GM12878 (cell line): ENCODE data around the gene BCL2L12. TPM values are rescaled to one million over a fixed set of nuclear protein-coding genes. Genes with fewer than 3 reads are reported as not detected.

Experiments
- BCLAF1 ChIP-seq: fragments of 450-650 bp; IDR thresholded peaks from 2 replicates; pipeline ENCODE4 v1.6.1; 2017; ENCODE audit warnings: antibody characterized with exemption, mild to moderate bottlenecking, moderate library complexity
- BRCA1 ChIP-seq: IDR thresholded peaks from 2 replicates; pipeline ENCODE4 v1.6.1; 2011; ENCODE audit warnings: low read depth, low read length, improper control_type of control experiment
- EED ChIP-seq: sonication (generic); IDR thresholded peaks from 2 replicates; pipeline ENCODE4 v1.6.1; 2016; ENCODE audit warnings: antibody characterized with exemption, low read depth
- GATAD2B ChIP-seq: fragments of 450-650 bp; conservative IDR thresholded peaks from 2 replicates; pipeline ENCODE4 v1.6.1; 2017; ENCODE audit warnings: low read depth, mild to moderate bottlenecking, moderate library complexity
- IKZF2 ChIP-seq, 2 experiments: fragments of 450-650 bp; IDR thresholded peaks; 2 replicates each; pipeline ENCODE4 v1.6.1; 2017; ENCODE audit warnings: mild to moderate bottlenecking in 2 of 2, moderate library complexity in 2 of 2
- KAT2A ChIP-seq: conservative IDR thresholded peaks from 2 replicates; pipeline ENCODE4 v1.6.1; 2011; ENCODE audit warnings: low read depth, low read length; ENCODE audit not compliant: control insufficient read depth
- KLF5 ChIP-seq: fragments of 450-650 bp; IDR thresholded peaks from 2 replicates; pipeline ENCODE4 v1.6.1; 2014; ENCODE audit warnings: mild to moderate bottlenecking; ENCODE audit not compliant: partially characterized antibody
- NFIC ChIP-seq: IDR thresholded peaks from 2 replicates; pipeline ENCODE4 v1.6.1; 2012; ENCODE audit warnings: low read depth, mild to moderate bottlenecking, inconsistent platforms, low read length, moderate library complexity
- NFYA ChIP-seq: IDR thresholded peaks from 2 replicates; pipeline ENCODE4 v1.6.1; 2011; ENCODE audit warnings: low read depth, mild to moderate bottlenecking, low read length, improper control_type of control experiment, borderline replicate concordance
- POLR2AphosphoS5 ChIP-seq: IDR thresholded peaks from 2 replicates; pipeline ENCODE4 v1.6.1; 2011; ENCODE audit warnings: mild to moderate bottlenecking, low read length, inconsistent platforms
- RCOR1 ChIP-seq: conservative IDR thresholded peaks from 2 replicates; pipeline ENCODE4 v1.6.1; 2012; ENCODE audit warnings: low read depth, low read length, improper control_type of control experiment
- RUNX3 ChIP-seq: IDR thresholded peaks from 2 replicates; pipeline ENCODE4 v1.6.1; 2012; ENCODE audit warnings: low read length, inconsistent platforms
- STAT1 ChIP-seq: fragments of 450-650 bp; conservative IDR thresholded peaks from 2 replicates; pipeline ENCODE4 v1.6.1; 2014; ENCODE audit warnings: antibody characterized with exemption, mild to moderate bottlenecking
- TAF1 ChIP-seq: IDR thresholded peaks from 2 replicates; pipeline ENCODE4 v1.6.1; 2011; ENCODE audit warnings: mild to moderate bottlenecking, low read depth, low read length, borderline replicate concordance
- ZBTB4 ChIP-seq: fragments of 450-650 bp; formaldehyde crosslinking; IDR thresholded peaks from 2 replicates; pipeline ENCODE4 v1.4.0; 2022; ENCODE audit warnings: mild to moderate bottlenecking, moderate library complexity
- ZNF592 ChIP-seq: fragments of 450-650 bp; IDR thresholded peaks from 2 replicates; pipeline ENCODE4 v1.6.1; 2017; ENCODE audit warnings: mild to moderate bottlenecking, moderate library complexity
- polyA plus RNA-seq, 11 experiments: library from polyadenylated mRNA; depleted of rRNA in 4 of 11; unstranded in 6 of 11; stranded (reverse) in 5 of 11; fragments of >200 nt; fragmentation: Nextera tagmentation in 4 of 11; fragmentation: Illumina TruSeq in 1 of 11; extraction: Ambion mirVana in 4 of 11; extraction: Trizol in 1 of 11; gene quantifications; 1 replicate in 1 of 11; 2 replicates in 10 of 11; pipeline versions ENCODE4 v1.2.1 to v1.2.3, GENCODE V29; 2011 to 2016; ENCODE audit warnings: inconsistent platforms in 2 of 11, missing spikeins in 2 of 11, low read depth in 1 of 11
- total RNA-seq, 4 experiments: library from RNA; depleted of rRNA in 3 of 4; stranded (reverse); fragments of >200 nt in 3 of 4; fragmentation: Illumina TruSeq in 1 of 4; extraction: Trizol in 1 of 4; gene quantifications; 2 replicates each; pipeline versions ENCODE4 v1.2.1 to v1.2.3, GENCODE V29; 2013 to 2021

The BCL2L12 gene
- total and polyA plus RNA-seq, 10 of the 15 experiments (the other 5 are each of a cell fraction or from before 2014, with no cell fraction given) = 1.8 to 143 (median 50.4) TPM

GRCh38 chr19:49640113-49640898 lies 25.4 kb upstream of the BCL2L12 start, which contains the start of gene RRAS (continued):
- TF ChIP-seq ZNF592 (no peak), KLF5 (no peak), ZBTB4 (CRISPR knock-in tag) (no peak), RCOR1 (0 out of 2 replicates have a peak, but pooled peaks have one; percentile 23), BCLAF1 (no peak), IKZF2 (IDR thresholded peaks at IDR 0.05) (peak in 1 of 2 experiments; percentile 73; a peak in 2 of 4 replicates), NFIC (no peak), GATAD2B (peak; percentile 36; the same call in 1 of the 2 replicates), EED (peak; percentile 79; the same call in 1 of the 2 replicates), RUNX3 (0 out of 2 replicates have a peak, but pooled peaks have one; percentile 6), POLR2AphosphoS5 (peak; percentile 84), NFYA (no peak), KAT2A (no peak), TAF1 (peak; percentile 59), STAT1 (0 out of 2 replicates have a peak, but pooled peaks have one; percentile 42), BRCA1 (no peak)
